ENCODE measurements around the gene FHIT. TPM values are rescaled to one million over a fixed set of nuclear protein-coding genes. Genes with fewer than 3 reads are reported as not detected.

Gene FHIT
- total RNA-seq, 1 donor from 2014 or later, result 5.7 TPM

- TF ChIP-seq CTCF (IDR thresholded peaks at IDR 0.05) (no peak), EZH2 (IDR thresholded peaks at IDR 0.05) (no peak), EZH2phosphoT487 (IDR thresholded peaks at IDR 0.05) (no peak)
- DNase-seq (ENCODE audit: low spot score), result no peak
- H3K9ac ChIP-seq, result no peak overlapping the region
- H3K4me3 Mint-ChIP-seq, result no peak overlapping the region
- peaks cover 13% of the 10 kb centered on the region for H3K4me1 ChIP-seq
- H3K27ac ChIP-seq, result no peak overlapping the region
- peaks cover 4% of the 10 kb centered on the region for H3K4me1 Mint-ChIP-seq
- no peak overlapping the region for H3K4me3 ChIP-seq
- H3K9me3 ChIP-seq (ENCODE audit: low read depth), result no peaks in the 10 kb centered on the region
- no peak overlapping the region for H3K4me2 ChIP-seq
- no peak overlapping the region for H3K27ac Mint-ChIP-seq
- no peaks in the 10 kb centered on the region for H3F3A ChIP-seq (ENCODE audit: low read depth)
- H2AFZ ChIP-seq (replicated peaks), result peak overlapping the region; percentile 48
- no peaks in the 10 kb centered on the region for H3K27me3 Mint-ChIP-seq (ENCODE audit: insufficient read depth, low read depth)
- H4K20me1 ChIP-seq (ENCODE audit: low read depth), result no peaks in the 10 kb centered on the region
- no peaks in the 10 kb centered on the region for H3K27me3 ChIP-seq
- H3K36me3 ChIP-seq, result no peaks in the 10 kb centered on the region
- H3K9me3 Mint-ChIP-seq, result peaks cover 6% of the 10 kb centered on the region
- H3K36me3 Mint-ChIP-seq, result no peaks in the 10 kb centered on the region
- no peaks in the 10 kb centered on the region for H3K79me2 ChIP-seq (ENCODE audit: low read depth)
Observed at GRCh38 chr3:59824876-59825275, 1426.4 kb downstream of the FHIT start.

- no peak for DNase-seq (ENCODE audit: low spot score)
- Histone ChIP-seq H3K4me1 (peaks cover 33% of the 10 kb centered on the region), H4K20me1 (ENCODE audit: low read depth) (no peaks in the 10 kb centered on the region), H3K9ac (no peak overlapping the region), H3K27ac (no peak overlapping the region), H3K79me2 (ENCODE audit: low read depth) (no peaks in the 10 kb centered on the region), H3F3A (ENCODE audit: low read depth) (peaks cover 10% of the 10 kb centered on the region), H3K9me3 (ENCODE audit: low read depth) (no peaks in the 10 kb centered on the region), H3K4me2 (no peak overlapping the region), H3K4me3 (no peak overlapping the region), H3K36me3 (no peaks in the 10 kb centered on the region), H3K27me3 (no peaks in the 10 kb centered on the region), H2AFZ (replicated peaks) (no peak overlapping the region)
- TF ChIP-seq EZH2 (IDR thresholded peaks at IDR 0.05), result no peak
- no peak for TF ChIP-seq EZH2phosphoT487 (IDR thresholded peaks at IDR 0.05)
- no peak for TF ChIP-seq CTCF (IDR thresholded peaks at IDR 0.05)
- H3K9me3 Mint-ChIP-seq, result peaks cover 6% of the 10 kb centered on the region
- H3K36me3 Mint-ChIP-seq, result no peaks in the 10 kb centered on the region
- H3K27me3 Mint-ChIP-seq (ENCODE audit: insufficient read depth, low read depth), result no peaks in the 10 kb centered on the region
- no peak overlapping the region for H3K4me3 Mint-ChIP-seq
- no peak overlapping the region for H3K27ac Mint-ChIP-seq
- peaks cover 33% of the 10 kb centered on the region for H3K4me1 Mint-ChIP-seq
Observed at GRCh38 chr3:59821274-59821673, 1430.0 kb downstream of the FHIT start.

- H3K36me3 Mint-ChIP-seq, result no peaks in the 10 kb centered on the region
- H3K9me3 Mint-ChIP-seq, result peaks cover 6% of the 10 kb centered on the region
- DNase-seq (ENCODE audit: low spot score), result no peak
- no peak overlapping the region for H3K4me3 ChIP-seq
- no peak overlapping the region for H3K27ac ChIP-seq
- H3K79me2 ChIP-seq (ENCODE audit: low read depth), result no peaks in the 10 kb centered on the region
- H3K27me3 Mint-ChIP-seq (ENCODE audit: insufficient read depth, low read depth), result no peaks in the 10 kb centered on the region
- no peaks in the 10 kb centered on the region for H3K36me3 ChIP-seq
- no peaks in the 10 kb centered on the region for H3K9me3 ChIP-seq (ENCODE audit: low read depth)
- no peak overlapping the region for H3K9ac ChIP-seq
- no peak overlapping the region for H2AFZ ChIP-seq (replicated peaks)
- H3K27me3 ChIP-seq, result no peaks in the 10 kb centered on the region
- peaks cover 33% of the 10 kb centered on the region for H3K4me1 Mint-ChIP-seq
- no peak overlapping the region for H3K4me3 Mint-ChIP-seq
- no peaks in the 10 kb centered on the region for H4K20me1 ChIP-seq (ENCODE audit: low read depth)
- no peak overlapping the region for H3K4me2 ChIP-seq
- peaks cover 10% of the 10 kb centered on the region for H3F3A ChIP-seq (ENCODE audit: low read depth)
- no peak overlapping the region for H3K27ac Mint-ChIP-seq
- peaks cover 33% of the 10 kb centered on the region for H3K4me1 ChIP-seq
- TF ChIP-seq EZH2phosphoT487 (IDR thresholded peaks at IDR 0.05), result no peak
- TF ChIP-seq CTCF (IDR thresholded peaks at IDR 0.05), result no peak
- no peak for TF ChIP-seq EZH2 (IDR thresholded peaks at IDR 0.05)
Observed at GRCh38 chr3:59820352-59820934, 1430.8 kb downstream of the FHIT start.

All from neural progenitor cell (in vitro differentiated cells).